GM18505 (cell line): Measurements from ENCODE around the gene KCNQ1OT1.
A peak's percentile ranks its signal among the peaks of the same experiment; 100 is the strongest.

ENCODE experiments used
- ATAC-seq: cut with Tn5 transposase; IDR thresholded peaks from one replicate; pipeline ENCODE4 v1.9.1; 2021; ENCODE audit not compliant: unreplicated experiment
- POLR2A ChIP-seq: IDR thresholded peaks from 4 replicates; pipeline ENCODE4 v1.6.1; 2011; ENCODE audit warnings: borderline replicate concordance; ENCODE audit not compliant: insufficient read depth, insufficient read length; ENCODE audit errors: extremely low read depth

Gene KCNQ1OT1

DNA sequence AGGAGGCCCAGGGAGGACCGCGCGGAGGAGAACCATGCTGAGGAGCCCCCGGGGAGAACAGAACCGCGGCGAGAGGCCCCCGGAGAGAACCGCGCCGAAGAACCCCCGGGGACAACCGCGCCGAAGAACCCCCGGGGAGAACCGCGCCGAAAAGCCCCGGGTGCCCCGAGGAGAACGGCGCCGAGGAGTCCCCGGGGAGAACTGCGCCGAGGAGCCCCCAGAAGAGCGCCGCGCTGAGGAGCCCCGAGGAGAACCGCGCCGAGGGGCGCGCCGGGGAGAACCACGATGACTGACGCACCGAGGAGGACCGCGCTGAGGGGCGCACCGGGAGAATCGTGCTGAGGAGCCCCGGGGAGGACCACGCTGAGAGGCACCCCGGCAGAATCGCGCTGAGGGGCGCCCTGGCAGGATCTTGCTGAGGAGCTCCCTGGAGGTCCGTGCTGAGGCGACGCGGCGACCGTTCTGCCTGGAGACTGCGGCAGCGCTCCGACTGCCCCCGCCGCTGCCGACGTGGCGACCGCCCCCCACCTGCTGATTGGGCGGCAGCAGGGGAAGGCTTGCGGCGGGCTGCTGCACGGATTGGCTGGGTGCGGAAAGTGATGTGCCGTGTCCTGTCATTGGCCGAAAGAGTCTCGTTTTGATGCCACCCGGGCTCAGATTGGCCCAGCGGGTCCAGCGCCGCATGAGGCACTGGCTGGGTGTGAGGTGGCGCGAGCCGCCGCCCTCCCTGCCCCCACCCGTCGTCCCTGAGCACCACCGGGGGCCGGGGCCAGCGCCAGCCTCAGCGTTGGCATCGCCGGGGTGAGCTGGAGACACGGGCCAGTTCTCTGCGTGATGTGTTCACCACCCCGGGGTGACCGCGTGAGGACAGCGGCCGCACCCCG, at the start of gene KCNQ1OT1:
KCNQ1OT1 (minus strand) TSS at position 464 of the 884 bp plus-strand sequence.
- peak; percentile 84 for ATAC-seq
- TF ChIP-seq POLR2A, result peak; percentile 99

DNA sequence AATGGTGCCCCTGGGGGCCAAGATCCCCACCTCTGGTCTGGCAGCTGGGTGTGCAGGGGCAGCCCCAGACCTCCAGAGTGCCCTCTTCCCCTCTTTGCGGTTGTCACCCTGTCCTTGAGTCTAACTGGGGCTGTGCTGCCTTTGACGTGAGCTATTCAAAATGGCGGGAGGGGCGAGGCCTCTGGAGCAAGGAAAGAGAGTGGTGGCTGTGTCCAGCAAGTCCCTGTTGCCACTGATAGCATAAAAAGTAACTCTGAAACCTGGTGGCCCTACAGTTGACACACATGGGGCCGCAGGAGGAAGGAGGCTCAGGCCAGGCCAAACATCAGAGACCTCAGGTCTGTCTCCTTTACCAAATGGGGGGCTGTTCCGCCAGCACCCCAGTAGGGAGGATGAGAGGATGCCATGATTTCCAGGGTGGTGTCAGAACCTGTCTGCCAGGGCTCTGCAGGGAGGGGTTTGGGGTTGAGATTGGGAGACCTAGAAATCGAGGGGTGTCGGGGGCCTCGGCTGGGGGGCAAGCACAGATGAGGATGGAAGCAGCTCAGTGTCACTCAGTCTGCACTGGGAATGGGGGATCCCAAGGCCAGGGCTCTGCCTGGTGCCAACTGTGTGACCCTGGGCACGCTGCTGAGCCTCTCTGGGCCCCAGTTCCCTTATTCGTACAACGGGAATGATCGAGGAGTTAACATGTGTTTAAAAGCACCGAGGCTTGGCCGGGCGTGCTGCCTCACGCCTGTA, 49.2 kb upstream of the KCNQ1OT1 start:
- TF ChIP-seq POLR2A, result no peak
- no peak for ATAC-seq

DNA sequence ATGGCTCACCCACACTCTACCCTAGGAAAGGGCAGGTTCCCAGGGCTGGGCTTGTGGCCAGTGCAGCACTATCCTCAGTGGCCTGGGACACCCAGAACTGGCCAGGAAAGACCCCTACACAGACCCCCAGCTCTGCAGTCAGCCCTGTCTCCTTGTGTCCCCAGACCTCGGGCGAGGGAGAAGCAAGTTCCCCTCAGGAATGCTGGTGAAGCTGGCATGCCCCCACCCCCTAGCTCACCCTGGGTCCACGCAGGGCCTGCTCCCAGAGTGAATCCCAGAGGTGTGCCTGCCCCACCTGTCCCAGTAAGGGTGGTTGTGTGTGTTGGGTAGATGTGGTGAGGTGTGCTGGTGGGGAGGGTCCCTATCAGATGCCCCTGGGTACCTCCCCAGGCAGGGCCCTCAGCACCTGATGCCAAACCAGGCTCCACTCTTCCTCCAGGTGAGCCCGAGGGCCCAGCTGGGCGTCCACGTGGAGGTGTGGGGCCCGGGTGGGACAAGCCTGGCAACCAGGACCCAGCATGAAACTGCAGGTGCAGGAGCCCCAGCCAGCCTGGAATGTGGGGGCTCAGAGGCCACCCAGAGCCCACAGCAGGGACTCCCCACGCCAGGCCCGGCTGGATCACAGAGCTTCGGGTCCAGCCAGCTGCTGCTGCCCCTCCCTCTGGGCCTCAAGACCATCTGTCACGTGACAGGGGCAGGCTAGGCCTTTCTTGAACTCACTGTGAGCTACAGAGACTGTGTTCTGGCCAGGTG, 48.4 kb upstream of the KCNQ1OT1 start:
- ATAC-seq, result no peak

GRCh38 chr11:2747248-2748027, 47.6 kb upstream of the KCNQ1OT1 start:
- ATAC-seq, result no peak
- no peak for TF ChIP-seq POLR2A

More for the DNA sequence above, 48.4 kb upstream of the KCNQ1OT1 start:
- no peak for TF ChIP-seq POLR2A

DNA sequence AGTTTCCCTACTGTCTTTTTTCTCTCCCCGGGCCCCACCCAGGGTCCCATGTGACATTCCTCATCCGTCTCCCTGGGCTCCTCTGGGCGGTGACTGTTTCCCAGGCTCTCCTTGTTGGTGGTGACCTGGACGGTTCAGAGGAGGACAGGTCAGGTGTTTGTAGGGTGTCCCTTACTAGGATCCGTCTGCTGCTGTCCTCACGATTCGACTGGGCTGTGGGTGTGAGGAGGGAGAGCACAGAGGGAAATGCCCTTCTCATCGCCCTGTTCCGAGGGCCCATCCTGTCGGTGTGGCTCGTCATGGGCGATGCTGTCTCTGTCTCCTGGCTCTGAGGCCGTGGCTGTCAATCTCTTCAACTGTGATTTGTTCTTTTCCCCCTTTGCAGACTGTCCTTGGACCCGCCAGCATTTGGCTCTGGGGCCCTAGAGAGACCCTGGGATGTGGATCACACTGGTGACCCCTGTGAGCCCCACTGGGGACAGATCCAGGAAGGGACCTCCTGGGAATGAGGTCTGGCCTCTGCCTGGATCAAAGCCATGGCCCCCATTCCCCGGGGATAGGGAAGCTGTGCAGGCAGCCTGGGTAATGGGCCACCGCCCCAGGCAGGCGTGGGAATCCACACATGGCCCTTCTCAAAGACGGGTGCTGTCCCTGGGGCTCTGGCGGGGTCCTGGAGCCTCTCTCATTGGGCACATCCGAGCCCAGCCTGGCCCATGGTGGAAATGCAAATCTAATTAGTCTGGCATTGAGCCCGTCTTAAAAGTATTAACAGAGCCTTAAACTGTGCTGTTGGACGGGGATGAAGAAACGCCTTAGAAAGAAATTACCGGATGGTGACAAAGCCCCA, 46.8 kb upstream of the KCNQ1OT1 start:
- no peak for ATAC-seq
- no peak for TF ChIP-seq POLR2A

- TF ChIP-seq POLR2A, result no peak
- no peak for ATAC-seq
These were observed 45.7 kb upstream of the KCNQ1OT1 start for GRCh38 chr11:2745511-2745910.

DNA sequence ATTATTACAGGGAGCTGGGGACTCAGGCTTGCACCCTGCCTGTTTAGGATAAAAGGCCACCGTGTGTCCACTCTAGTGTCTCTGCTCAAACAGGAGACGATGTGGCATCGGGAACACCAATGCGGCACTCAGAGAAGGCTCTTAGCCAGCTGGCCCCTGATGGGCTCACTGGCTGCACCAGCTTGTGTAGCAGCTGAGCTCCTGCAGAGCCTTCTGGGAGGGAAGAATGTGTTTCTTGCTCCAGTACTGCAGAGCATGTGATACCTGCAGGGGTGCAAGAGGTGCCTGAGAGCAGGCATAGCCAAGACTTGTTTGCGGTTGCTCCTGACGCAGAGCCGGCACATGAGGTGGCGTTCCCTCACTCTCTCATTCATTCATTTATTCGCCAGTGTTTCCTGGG, 44.4 kb upstream of the KCNQ1OT1 start:
- no peak for TF ChIP-seq POLR2A
- no peak for ATAC-seq

DNA sequence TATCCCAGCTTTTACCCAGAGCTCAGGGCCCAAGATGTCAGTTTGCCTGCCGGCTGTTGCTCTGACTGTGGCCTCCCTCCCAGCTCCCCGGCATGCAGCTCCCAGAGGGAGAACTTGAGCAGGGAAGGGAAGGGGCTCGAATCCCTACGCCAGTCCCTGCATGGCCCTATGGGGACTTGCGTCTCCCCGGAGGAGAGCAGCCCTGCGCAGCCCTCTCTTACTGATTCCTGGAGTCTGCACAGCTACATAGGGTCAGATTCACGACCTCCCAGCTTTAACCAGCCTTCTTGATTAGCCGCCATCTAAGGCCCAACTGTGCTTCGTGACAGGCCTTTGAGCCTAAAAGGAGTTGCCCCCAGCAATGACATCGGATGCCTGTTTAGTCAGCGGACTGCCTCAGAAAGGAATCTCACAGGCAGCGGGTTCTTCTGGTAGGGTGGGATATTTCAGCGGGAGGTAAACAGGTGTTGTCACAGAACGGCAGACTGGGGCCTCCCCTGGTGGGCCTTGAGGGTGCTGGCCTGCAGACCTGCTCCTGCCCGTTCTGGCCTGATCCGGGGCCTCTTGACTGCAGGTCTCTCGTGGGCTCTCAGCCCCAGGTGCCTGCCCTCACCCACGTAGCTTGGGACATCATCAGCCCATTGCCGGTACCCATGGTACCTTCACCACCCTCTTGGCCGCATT, 43.8 kb upstream of the KCNQ1OT1 start:
- no peak for TF ChIP-seq POLR2A
- ATAC-seq, result no peak

DNA sequence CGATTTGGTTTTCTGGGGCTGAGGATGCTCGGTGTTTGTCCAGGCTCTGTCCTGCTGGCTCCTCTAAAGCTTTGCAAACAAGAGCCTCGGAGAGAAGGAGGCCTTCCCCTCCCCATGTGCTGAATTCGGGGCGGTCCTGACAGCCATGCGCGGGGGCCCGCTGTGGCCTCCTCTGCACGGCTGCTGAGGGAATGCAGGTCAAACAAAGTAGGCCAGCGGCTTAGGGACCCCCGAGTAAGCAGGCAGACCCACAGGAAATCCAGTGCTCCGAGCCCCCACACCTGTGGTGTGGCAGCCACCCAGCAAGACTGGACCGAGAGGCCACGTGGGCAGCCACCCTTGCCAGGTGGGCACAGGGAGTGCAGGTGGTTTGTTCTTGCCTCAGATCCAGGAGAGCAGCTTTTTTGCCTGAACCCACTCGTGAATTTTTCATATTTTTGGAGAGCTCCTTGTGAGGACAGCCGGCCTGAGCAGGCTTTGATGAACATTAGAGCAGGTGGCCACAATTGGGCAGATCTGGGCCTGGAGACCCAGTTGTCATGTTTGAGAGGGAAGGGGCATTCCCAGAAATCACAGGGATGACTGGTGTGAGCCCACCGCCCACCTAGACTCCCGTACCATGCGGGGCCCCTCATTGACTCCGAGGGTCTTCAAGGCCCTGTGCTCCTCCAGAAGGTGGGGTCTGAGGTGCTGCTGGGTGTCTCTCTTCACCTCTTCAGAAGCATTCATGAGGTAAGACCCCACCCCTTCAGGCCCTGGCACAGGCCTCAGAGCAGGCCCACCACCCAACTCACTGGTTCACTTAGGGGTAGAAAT, 43.0 kb upstream of the KCNQ1OT1 start:
- TF ChIP-seq POLR2A, result no peak
- ATAC-seq, result no peak

DNA sequence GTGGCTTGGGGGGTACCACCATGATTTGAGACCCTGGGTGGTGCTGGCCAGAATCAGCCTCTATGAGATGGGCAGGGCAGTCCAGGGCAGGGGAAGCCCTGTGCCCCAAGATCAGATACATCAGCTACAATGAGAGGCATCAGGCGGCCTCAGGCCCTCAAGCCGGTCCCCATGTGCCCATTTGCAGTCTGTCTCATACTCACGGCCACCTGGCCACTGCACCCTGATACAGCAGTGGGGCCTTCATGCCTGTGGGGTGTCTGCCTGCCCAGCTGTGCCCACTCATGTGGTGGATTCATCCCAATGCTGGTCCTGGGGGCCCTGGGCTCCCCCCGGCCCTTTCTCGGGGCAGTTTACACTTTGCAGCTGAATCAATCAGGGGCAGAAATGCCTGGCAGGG, 42.4 kb upstream of the KCNQ1OT1 start:
- TF ChIP-seq POLR2A, result no peak
- ATAC-seq, result no peak

DNA sequence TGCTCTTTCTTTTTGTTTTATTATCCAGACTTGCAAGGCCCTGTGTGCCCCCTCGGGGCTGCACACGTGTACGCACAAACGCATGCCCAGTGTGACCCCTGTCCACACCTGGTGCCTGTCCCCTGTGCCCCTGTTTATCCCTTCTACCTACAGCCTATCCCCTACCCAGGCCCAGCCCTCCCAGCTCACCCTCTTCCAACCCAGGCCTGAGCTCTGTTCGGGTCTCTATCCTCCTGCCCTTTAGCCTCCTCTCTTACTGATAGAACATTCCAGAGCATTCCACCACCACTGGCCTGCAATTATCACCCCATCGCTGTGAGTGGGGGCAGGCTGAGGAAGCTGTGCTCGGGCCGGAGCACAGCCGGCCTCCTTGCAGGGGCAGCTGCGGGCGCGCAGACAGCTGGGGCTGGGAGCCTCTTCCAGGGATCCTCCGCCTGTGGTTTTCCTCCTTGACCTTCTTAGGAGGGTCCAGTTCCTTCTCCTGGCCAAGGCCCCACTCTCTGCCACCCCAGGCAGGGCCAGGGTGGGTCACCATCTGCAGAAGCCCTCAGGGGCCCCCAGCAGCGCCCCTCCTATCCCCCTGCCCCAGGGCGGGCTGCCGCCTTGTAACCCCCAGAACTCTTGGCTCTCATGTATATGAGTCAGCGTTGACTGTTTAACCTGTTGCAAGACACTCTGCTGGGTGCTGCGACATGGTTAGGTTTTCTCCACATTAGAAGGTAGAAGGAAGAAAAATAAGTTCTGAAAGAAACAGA, 41.8 kb upstream of the KCNQ1OT1 start:
- TF ChIP-seq POLR2A, result no peak
- ATAC-seq, result no peak

GRCh38 chr11:2741006-2741376, 41.2 kb upstream of the KCNQ1OT1 start:
- TF ChIP-seq POLR2A, result no peak
- no peak for ATAC-seq
